HepG2 (cell line): ENCODE measurements around the gene CYP11A1. TPM values are rescaled to one million over a fixed set of nuclear protein-coding genes. Genes with fewer than 3 reads are reported as not detected.

Experiments used
- ATAC-seq: fragments of 200-7000 bp; cut with Tn5 transposase; 3 replicates; pipeline ENCODE4 v1.9.1; 2020; ENCODE audit warnings: mild to moderate bottlenecking, moderate library complexity
- BruUV-seq: library from RNA; stranded (reverse); fragments of 400-500 nt; replicated peaks from 2 replicates; lab custom pipeline; 2021; lab: Mats Ljungman, UMichigan
- CTCF ChIA-PET: fragments of 300-600 bp; formaldehyde crosslinking; extraction: SDS; loops from one replicate; lab custom pipeline; 2021; ENCODE audit warnings: low total read pairs, inconsistent platforms, low intra/inter-chr PET ratio; lab: Yijun Ruan, JAX
- POLR2A ChIA-PET: fragments of 350-600 bp; sonication (Branson Sonifier 250); formaldehyde crosslinking; loops from one replicate; lab custom pipeline; 2020; ENCODE audit warnings: antibody characterized with exemption, inconsistent platforms; lab: Yijun Ruan, JAX
- DNase-seq: peaks from one replicate; pipeline ENCODE4 v3.0.0-alpha.2; 2015; ENCODE audit warnings: low spot score
- FAIRE-seq: peaks from 3 replicates; lab custom pipeline; 2011; peaks lifted over from hg19 to GRCh38; lab: Jason Lieb, UNC
- H2AFZ ChIP-seq: one replicate; pipeline ENCODE4 v1.6.1; 2011; ENCODE audit warnings: low read length, inconsistent platforms
- H3K27ac ChIP-seq: fragments of 300-600 bp; 3 replicates; pipeline ENCODE4 v1.8.0; 2011; ENCODE audit warnings: mixed run types, mild to moderate bottlenecking, mixed read lengths, low read length, inconsistent platforms; ENCODE audit not compliant: insufficient read depth; ENCODE audit errors: extremely low read length
- H3K27me3 ChIP-seq, 2 experiments: fragments of 200-600 bp in 1 of 2; 2 replicates in 1 of 2; 3 replicates in 1 of 2; pipeline versions ENCODE4 v1.6.0 to v1.8.0; 2011; ENCODE audit warnings: low read length in 2 of 2, mild to moderate bottlenecking in 2 of 2, moderate library complexity in 2 of 2, inconsistent platforms in 1 of 2; ENCODE audit not compliant: insufficient read depth in 2 of 2, control insufficient read depth in 1 of 2
- H3K36me3 ChIP-seq, 2 experiments: fragments of 200-600 bp in 1 of 2; replicated peaks in 1 of 2; 2 replicates in 1 of 2; 3 replicates in 1 of 2; pipeline versions ENCODE4 v1.5.1 to v1.8.0; 2011; ENCODE audit warnings: low read length in 2 of 2, inconsistent platforms in 1 of 2; ENCODE audit not compliant: insufficient read depth in 2 of 2, control insufficient read depth in 1 of 2
- H3K4me1 ChIP-seq: 2 replicates; pipeline ENCODE4 v1.5.1; 2012; ENCODE audit warnings: low read length, inconsistent platforms; ENCODE audit not compliant: insufficient read depth
- H3K4me2 ChIP-seq: 2 replicates; pipeline ENCODE4 v1.6.0; 2011; ENCODE audit warnings: low read depth, low read length, inconsistent platforms
- H3K4me3 ChIP-seq, 3 experiments: fragments of 200-600 bp in 1 of 3; sonication (generic), shearing (Covaris generic) in 1 of 3; replicated peaks in 1 of 3; 2 replicates each; pipeline ENCODE4 v1.5.1; 2011 to 2016; ENCODE audit warnings: low read length in 3 of 3, inconsistent platforms in 2 of 3, low read depth in 2 of 3, mild to moderate bottlenecking in 2 of 3, control low read depth in 1 of 3, mixed read lengths in 1 of 3; ENCODE audit not compliant: insufficient read depth in 1 of 3
- H3K79me2 ChIP-seq: one replicate; pipeline ENCODE4 v1.6.1; 2011; ENCODE audit warnings: low read length, inconsistent platforms; ENCODE audit not compliant: insufficient read depth
- H3K9ac ChIP-seq: 2 replicates; pipeline ENCODE4 v1.6.0; 2011; ENCODE audit warnings: mild to moderate bottlenecking, low read depth, low read length, inconsistent platforms; ENCODE audit not compliant: insufficient read depth
- H3K9me3 ChIP-seq: 2 replicates; pipeline ENCODE4 v1.5.1; 2012; ENCODE audit warnings: mild to moderate bottlenecking, low read length
- H4K20me1 ChIP-seq: 2 replicates; pipeline ENCODE4 v1.6.0; 2011; ENCODE audit warnings: inconsistent platforms, mild to moderate bottlenecking, low read length, moderate library complexity; ENCODE audit not compliant: insufficient read depth
- BHLHE40 ChIP-seq: IDR thresholded peaks from 2 replicates; pipeline ENCODE4 v1.6.1; 2011; ENCODE audit warnings: low read length, improper control_type of control experiment
- HNRNPUL1 ChIP-seq: fragments of 200-400 bp; formaldehyde crosslinking; IDR thresholded peaks from 2 replicates; pipeline ENCODE4 v1.6.1; 2017; ENCODE audit warnings: low read depth, mild to moderate bottlenecking, low read length, moderate library complexity
- IKZF1 ChIP-seq: fragments of 450-650 bp; IDR thresholded peaks from 2 replicates; pipeline ENCODE4 v1.7.1; 2016
- RFXAP ChIP-seq: sonication (generic); formaldehyde crosslinking; IDR thresholded peaks from 2 replicates; pipeline ENCODE4 v1.4.0; 2020; ENCODE audit warnings: missing genetic modification reagents, borderline replicate concordance
- SALL2 ChIP-seq: sonication (generic); formaldehyde crosslinking; IDR thresholded peaks from 2 replicates; pipeline ENCODE4 v1.8.1; 2023; ENCODE audit warnings: mild to moderate bottlenecking, missing genetic modification reagents, inconsistent platforms
- SIN3A ChIP-seq: IDR thresholded peaks from 2 replicates; pipeline ENCODE4 v1.6.1; 2011; ENCODE audit warnings: low read depth, mild to moderate bottlenecking, control low read depth, low read length, borderline replicate concordance
- SMAD1 ChIP-seq: sonication (generic); formaldehyde crosslinking; IDR thresholded peaks from 2 replicates; pipeline ENCODE4 v1.4.0; 2020; ENCODE audit warnings: missing genetic modification reagents, low read depth, mild to moderate bottlenecking, borderline replicate concordance
- SP1 ChIP-seq, 2 experiments: fragments of 450-650 bp in 1 of 2; sonication (generic) in 1 of 2; formaldehyde crosslinking in 1 of 2; IDR thresholded peaks; 2 replicates each; pipeline versions ENCODE4 v1.4.0 to v1.6.1; 2016 to 2020; ENCODE audit warnings: missing genetic modification reagents in 1 of 2
- TAF15 ChIP-seq: fragments of 200-400 bp; formaldehyde crosslinking; IDR thresholded peaks from one replicate; pipeline ENCODE4 v1.6.1; 2018; ENCODE audit warnings: mild to moderate bottlenecking, low read depth, low read length; ENCODE audit not compliant: poor library complexity, severe bottlenecking
- ZFYVE20 ChIP-seq: sonication (generic); formaldehyde crosslinking; IDR thresholded peaks from 2 replicates; pipeline ENCODE4 v1.8.0; 2023; ENCODE audit warnings: low read depth, mild to moderate bottlenecking, moderate library complexity, missing genetic modification reagents, borderline replicate concordance
- ZNF501 ChIP-seq: sonication (generic); formaldehyde crosslinking; IDR thresholded peaks from 2 replicates; pipeline ENCODE4 v1.5.1; 2020; ENCODE audit warnings: mild to moderate bottlenecking, moderate library complexity, missing genetic modification reagents
- WGBS: methylation state at CpG from one replicate; pipeline ENCODE4 v1.1.6; 2017; ENCODE audit warnings: low lambda C conversion rate; 5-methylcytosine and 5-hydroxymethylcytosine counted together
- in situ Hi-C: cut with HindIII; loops from 2 replicates; pipeline ENCODE4 v1.10.0; 2017; ENCODE audit warnings: low pct_unique_long_range_greater_than_20kb; ENCODE audit not compliant: extremely low pct_ligation_motif_present
- intact Hi-C: fragments of 100-400 bp; cut with micrococcal nuclease; formaldehyde crosslinking; loops from one replicate; pipeline ENCODE4 v1.10.0; 2022; ENCODE audit not compliant: unreplicated experiment
- polyA plus RNA-seq, 8 experiments: library from polyadenylated mRNA; depleted of rRNA in 3 of 8; stranded (reverse) in 7 of 8; unstranded in 1 of 8; fragments of >200 nt; fragmentation: Illumina TruSeq in 4 of 8; extraction: Trizol in 4 of 8; gene quantifications; 2 replicates each; pipeline versions ENCODE4 v1.2.1 to v1.2.3, GENCODE V29; 2011 to 2016; ENCODE audit warnings: low read depth in 4 of 8, missing spikeins in 1 of 8, mixed read lengths in 1 of 8; ENCODE audit not compliant: insufficient read depth in 1 of 8
- total RNA-seq, 5 experiments: library from RNA; depleted of rRNA; stranded (reverse); fragments of >200 nt; fragmentation: Illumina TruSeq; extraction: Trizol; gene quantifications; 2 replicates each; pipeline ENCODE4 v1.2.3, GENCODE V29; 2016; ENCODE audit warnings: low read depth in 1 of 5
- TF ChIP-seq, protein P1 (sequence below): IDR thresholded peaks from 2 replicates; pipeline ENCODE4 v1.6.1; 2018; ENCODE audit warnings: missing genetic modification reagents, mild to moderate bottlenecking, missing compliant biosample characterization
- TF ChIP-seq, protein P2 (sequence below): sonication (generic); formaldehyde crosslinking; IDR thresholded peaks from 2 replicates; pipeline ENCODE4 v1.4.0; 2020; ENCODE audit warnings: missing genetic modification reagents
- TF ChIP-seq, protein P3 (sequence below): sonication (generic); formaldehyde crosslinking; IDR thresholded peaks from 2 replicates; pipeline ENCODE4 v1.5.0; 2020; ENCODE audit warnings: mild to moderate bottlenecking, missing genetic modification reagents
- TF ChIP-seq, protein P4 (sequence below): sonication (generic); formaldehyde crosslinking; IDR thresholded peaks from 2 replicates; pipeline ENCODE4 v1.9.0; 2022; ENCODE audit warnings: low read depth, missing genetic modification reagents

The CYP11A1 gene
- total and polyA plus RNA-seq, 2 of the 13 experiments (the other 11 are each of a cell fraction or from before 2014, with no cell fraction given): 0.66 to 0.92 TPM

DNA sequence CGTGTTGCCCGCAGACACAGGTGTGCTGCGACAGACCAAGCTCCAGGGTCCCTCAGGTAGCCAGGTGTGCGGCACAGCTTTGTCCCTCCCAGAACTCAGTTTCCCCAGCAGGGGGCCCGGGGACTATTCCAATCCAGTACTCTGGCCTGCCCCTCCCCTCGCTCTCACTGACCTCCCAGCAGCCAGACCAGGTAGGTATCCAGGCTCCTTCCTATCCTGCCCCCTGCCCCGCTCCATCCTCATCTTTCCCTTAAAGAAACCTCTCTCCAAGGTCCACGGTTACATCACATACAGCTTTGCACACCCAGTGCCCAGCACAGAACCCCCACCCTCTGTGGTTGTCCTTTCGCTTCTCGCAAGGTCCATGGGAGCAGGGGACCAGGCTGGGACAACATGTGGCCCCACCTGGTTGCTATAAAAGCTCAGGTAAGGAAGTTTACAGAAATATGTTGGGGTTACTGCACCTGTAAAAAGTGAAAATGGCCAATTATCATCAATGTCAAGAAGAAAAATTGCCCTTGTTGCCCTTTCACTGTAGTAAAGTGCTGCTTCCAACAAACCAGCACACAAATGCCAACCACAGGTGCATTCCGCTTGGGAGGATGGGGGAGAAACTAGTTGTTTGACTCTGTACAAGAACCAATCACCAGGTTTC is 7.3 kb upstream of the CYP11A1 start:
- POLR2A ChIA-PET: interaction anchor here (0.6 to 1.2 kb wide), 4 partner anchors 65 to 313 kb away, joined by 3 to 4 read pairs (median 3); no protein-coding TSS in a partner anchor
- ATAC-seq (peak; percentile 22), DNase-seq (no peak), FAIRE-seq (no peak)
- Histone ChIP-seq H3K4me3 (peak overlapping the region in 2 of 3 experiments; percentile 62 to 77; a peak in 4 of 6 replicates), H2AFZ (no peak overlapping the region), H3K27ac (no peak overlapping the region), H3K9me3 (no peaks in the 10 kb centered on the region), H3K4me1 (peaks cover 35% of the 10 kb centered on the region), H4K20me1 (no peaks in the 10 kb centered on the region), H3K4me2 (peak overlapping the region; percentile 97), H3K79me2 (no peaks in the 10 kb centered on the region), H3K27me3 (peaks cover 0 to 35% of the 10 kb centered on the region in 2 experiments; a peak in 4 of 5 replicates), H3K9ac (no peak overlapping the region), H3K36me3 (no peaks in the 10 kb centered on the region)
- WGBS: 19% methylated on average over 7 of the region's 11 CpGs
- no TSS peak for BruUV-seq
- in situ Hi-C loops (loop anchor here (5.0 kb wide), 2 partner anchors 248 to 393 kb away; no protein-coding TSS in a partner anchor), intact Hi-C loops (loop anchor here (1.0 to 5.0 kb wide), 2 partner anchors 116 to 243 kb away; partner anchors contain the start of gene CLK3)
- CTCF ChIA-PET: interaction anchor here (1.1 to 3.5 kb wide), 6 partner anchors 7 to 257 kb away, joined by 3 to 41 read pairs (median 12); no protein-coding TSS in a partner anchor
- TF ChIP-seq SMAD1 (CRISPR knock-in tag): no peak
- TF ChIP-seq, protein P1, sequence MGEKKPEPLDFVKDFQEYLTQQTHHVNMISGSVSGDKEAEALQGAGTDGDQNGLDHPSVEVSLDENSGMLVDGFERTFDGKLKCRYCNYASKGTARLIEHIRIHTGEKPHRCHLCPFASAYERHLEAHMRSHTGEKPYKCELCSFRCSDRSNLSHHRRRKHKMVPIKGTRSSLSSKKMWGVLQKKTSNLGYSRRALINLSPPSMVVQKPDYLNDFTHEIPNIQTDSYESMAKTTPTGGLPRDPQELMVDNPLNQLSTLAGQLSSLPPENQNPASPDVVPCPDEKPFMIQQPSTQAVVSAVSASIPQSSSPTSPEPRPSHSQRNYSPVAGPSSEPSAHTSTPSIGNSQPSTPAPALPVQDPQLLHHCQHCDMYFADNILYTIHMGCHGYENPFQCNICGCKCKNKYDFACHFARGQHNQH (CRISPR knock-in tag): no peak
- TF ChIP-seq, protein P2, sequence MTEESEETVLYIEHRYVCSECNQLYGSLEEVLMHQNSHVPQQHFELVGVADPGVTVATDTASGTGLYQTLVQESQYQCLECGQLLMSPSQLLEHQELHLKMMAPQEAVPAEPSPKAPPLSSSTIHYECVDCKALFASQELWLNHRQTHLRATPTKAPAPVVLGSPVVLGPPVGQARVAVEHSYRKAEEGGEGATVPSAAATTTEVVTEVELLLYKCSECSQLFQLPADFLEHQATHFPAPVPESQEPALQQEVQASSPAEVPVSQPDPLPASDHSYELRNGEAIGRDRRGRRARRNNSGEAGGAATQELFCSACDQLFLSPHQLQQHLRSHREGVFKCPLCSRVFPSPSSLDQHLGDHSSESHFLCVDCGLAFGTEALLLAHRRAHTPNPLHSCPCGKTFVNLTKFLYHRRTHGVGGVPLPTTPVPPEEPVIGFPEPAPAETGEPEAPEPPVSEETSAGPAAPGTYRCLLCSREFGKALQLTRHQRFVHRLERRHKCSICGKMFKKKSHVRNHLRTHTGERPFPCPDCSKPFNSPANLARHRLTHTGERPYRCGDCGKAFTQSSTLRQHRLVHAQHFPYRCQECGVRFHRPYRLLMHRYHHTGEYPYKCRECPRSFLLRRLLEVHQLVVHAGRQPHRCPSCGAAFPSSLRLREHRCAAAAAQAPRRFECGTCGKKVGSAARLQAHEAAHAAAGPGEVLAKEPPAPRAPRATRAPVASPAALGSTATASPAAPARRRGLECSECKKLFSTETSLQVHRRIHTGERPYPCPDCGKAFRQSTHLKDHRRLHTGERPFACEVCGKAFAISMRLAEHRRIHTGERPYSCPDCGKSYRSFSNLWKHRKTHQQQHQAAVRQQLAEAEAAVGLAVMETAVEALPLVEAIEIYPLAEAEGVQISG (CRISPR knock-in tag): no peak
- TF ChIP-seq BHLHE40: no peak
- no peak for TF ChIP-seq TAF15
- no peak for TF ChIP-seq SALL2
- TF ChIP-seq, protein P3, sequence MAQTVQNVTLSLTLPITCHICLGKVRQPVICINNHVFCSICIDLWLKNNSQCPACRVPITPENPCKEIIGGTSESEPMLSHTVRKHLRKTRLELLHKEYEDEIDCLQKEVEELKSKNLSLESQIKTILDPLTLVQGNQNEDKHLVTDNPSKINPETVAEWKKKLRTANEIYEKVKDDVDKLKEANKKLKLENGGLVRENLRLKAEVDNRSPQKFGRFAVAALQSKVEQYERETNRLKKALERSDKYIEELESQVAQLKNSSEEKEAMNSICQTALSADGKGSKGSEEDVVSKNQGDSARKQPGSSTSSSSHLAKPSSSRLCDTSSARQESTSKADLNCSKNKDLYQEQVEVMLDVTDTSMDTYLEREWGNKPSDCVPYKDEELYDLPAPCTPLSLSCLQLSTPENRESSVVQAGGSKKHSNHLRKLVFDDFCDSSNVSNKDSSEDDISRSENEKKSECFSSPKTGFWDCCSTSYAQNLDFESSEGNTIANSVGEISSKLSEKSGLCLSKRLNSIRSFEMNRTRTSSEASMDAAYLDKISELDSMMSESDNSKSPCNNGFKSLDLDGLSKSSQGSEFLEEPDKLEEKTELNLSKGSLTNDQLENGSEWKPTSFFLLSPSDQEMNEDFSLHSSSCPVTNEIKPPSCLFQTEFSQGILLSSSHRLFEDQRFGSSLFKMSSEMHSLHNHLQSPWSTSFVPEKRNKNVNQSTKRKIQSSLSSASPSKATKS (CRISPR knock-in tag): no peak
- 0 out of 2 replicates have a peak, but pooled peaks have one; percentile 12 for TF ChIP-seq ZNF501 (CRISPR knock-in tag)
- peak; percentile 6; the same call in 1 of the 2 replicates for TF ChIP-seq RFXAP (CRISPR knock-in tag)
- TF ChIP-seq SP1 (IDR thresholded peaks at IDR 0.05): no peak
- TF ChIP-seq SP1 (CRISPR knock-in tag; IDR thresholded peaks at IDR 0.05): no peak
- TF ChIP-seq, protein P4, sequence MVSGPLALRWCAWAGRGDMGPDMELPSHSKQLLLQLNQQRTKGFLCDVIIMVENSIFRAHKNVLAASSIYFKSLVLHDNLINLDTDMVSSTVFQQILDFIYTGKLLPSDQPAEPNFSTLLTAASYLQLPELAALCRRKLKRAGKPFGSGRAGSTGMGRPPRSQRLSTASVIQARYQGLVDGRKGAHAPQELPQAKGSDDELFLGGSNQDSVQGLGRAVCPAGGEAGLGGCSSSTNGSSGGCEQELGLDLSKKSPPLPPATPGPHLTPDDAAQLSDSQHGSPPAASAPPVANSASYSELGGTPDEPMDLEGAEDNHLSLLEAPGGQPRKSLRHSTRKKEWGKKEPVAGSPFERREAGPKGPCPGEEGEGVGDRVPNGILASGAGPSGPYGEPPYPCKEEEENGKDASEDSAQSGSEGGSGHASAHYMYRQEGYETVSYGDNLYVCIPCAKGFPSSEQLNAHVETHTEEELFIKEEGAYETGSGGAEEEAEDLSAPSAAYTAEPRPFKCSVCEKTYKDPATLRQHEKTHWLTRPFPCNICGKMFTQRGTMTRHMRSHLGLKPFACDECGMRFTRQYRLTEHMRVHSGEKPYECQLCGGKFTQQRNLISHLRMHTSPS (CRISPR knock-in tag): no peak
- TF ChIP-seq SIN3A: peak; percentile 33; the same call in 1 of the 2 replicates
- TF ChIP-seq IKZF1: no peak
- TF ChIP-seq ZFYVE20 (CRISPR knock-in tag): no peak
- TF ChIP-seq HNRNPUL1: no peak
